ENCODE data around the gene IFT57. TPM values are rescaled to one million over a fixed set of nuclear protein-coding genes. Genes with fewer than 3 reads are reported as not detected.

The IFT57 gene
- total and polyA plus RNA-seq, 2 of the 8 experiments (the other 6 are each of a cell fraction or from before 2014, with no cell fraction given): 15.1 to 27.8 TPM

DNA sequence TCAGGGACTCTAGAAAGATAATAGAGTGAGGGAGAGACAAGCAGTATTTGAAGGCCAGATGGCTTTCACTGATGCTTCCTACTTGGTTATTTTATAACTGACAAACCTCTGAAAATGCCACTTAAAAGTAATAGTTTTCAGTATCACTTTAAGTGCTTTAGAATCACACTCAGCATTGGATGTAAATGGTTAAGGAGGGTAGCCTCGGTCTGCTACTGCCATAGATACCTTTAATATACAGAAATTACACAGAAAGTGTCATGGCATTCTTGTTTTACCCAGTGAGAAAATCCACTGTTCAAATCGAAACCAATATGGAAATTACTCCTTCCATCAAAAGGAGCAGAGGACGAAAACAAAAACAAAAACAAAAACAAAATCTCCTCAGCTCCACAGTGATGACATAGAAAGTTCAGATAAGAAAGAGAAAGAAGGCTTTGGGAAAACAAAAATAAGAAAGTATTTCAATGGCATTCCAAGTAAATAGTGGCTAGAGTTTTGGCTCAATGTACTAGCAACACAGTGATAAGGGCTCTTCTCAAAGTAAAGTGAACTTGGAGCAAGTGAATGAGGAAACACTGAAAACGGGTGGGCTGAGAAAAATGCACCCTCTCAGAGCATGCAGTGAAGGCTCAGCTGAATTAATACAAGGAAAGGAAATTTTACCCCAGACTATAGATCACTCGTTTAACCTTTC is 88.2 kb downstream of the IFT57 start:
- no peak overlapping the region for H2BK120ac ChIP-seq (replicated peaks; ENCODE audit: low read depth, low read length)
- no peak overlapping the region for H3K18ac ChIP-seq (ENCODE audit: extremely low read depth, low read length)
- ChIA-PET POLR2A (ENCODE audit: partially characterized antibody) (interaction anchor here (0.6 kb wide), 1 partner anchor 71 kb away, joined by 5 read pairs; no protein-coding TSS in a partner anchor), CTCF (ENCODE audit: partially characterized antibody) (interaction anchor here (1.0 to 1.5 kb wide), 2 partner anchors 11 to 12 kb away, joined by 3 to 4 read pairs; no protein-coding TSS in a partner anchor)
- H2BK5ac ChIP-seq (ENCODE audit: low read depth, low read length): no peak overlapping the region
- peaks cover 0 to 4% (median 0%) of the 10 kb centered on the region in 4 experiments; a peak in 1 of 7 replicates for H3K4me1 ChIP-seq (replicated peaks in 1 of 4; ENCODE audit: control insufficient read depth in 3 of 4, insufficient read depth in 4 of 4, low read length in 3 of 4)
- H3K36me3 ChIP-seq (ENCODE audit: control insufficient read depth in 2 of 4, insufficient read depth in 4 of 4, low read length in 3 of 4): no peaks in the 10 kb centered on the region
- H3K27me3 ChIP-seq (replicated peaks in 1 of 4; ENCODE audit: control insufficient read depth in 3 of 4, extremely low read depth in 1 of 4, insufficient read depth in 3 of 4, low read length in 3 of 4): no peaks in the 10 kb centered on the region
- no peak overlapping the region for H3K27ac ChIP-seq (ENCODE audit: low read depth, low read length)
- no peak overlapping the region for H3K9ac ChIP-seq (replicated peaks in 1 of 4; ENCODE audit: extremely low read depth in 1 of 4, low read depth in 3 of 4, low read length in 3 of 4)
- H4K8ac ChIP-seq (ENCODE audit: extremely low read depth, insufficient read depth, low read length): no peak overlapping the region
- FAIRE-seq: no peak
- no peak overlapping the region for H3K56ac ChIP-seq (replicated peaks; ENCODE audit: insufficient read length, low read depth, low read length)
- H2BK15ac ChIP-seq (ENCODE audit: low read length): no peak overlapping the region
- H3K4me3 ChIP-seq (ENCODE audit: extremely low read depth in 1 of 4, insufficient read depth in 2 of 4, low read depth in 3 of 4, low read length in 4 of 4): no peak overlapping the region
- H4K5ac ChIP-seq (ENCODE audit: insufficient read length, low read depth, low read length): no peak overlapping the region
- no peak overlapping the region for H3K23ac ChIP-seq (ENCODE audit: insufficient read length)
- H3K9me3 ChIP-seq (ENCODE audit: insufficient read depth in 2 of 2, low read depth in 1 of 2, low read length in 1 of 2): no peaks in the 10 kb centered on the region
- no peak overlapping the region for H2AK5ac ChIP-seq (ENCODE audit: low read depth, low read length)
- no peak overlapping the region for H3K4ac ChIP-seq (replicated peaks; ENCODE audit: insufficient read length, low read depth, low read length)
- H4K20me1 ChIP-seq (replicated peaks in 1 of 2; ENCODE audit: control insufficient read depth in 1 of 2, insufficient read depth in 2 of 2, low read length in 2 of 2): no peaks in the 10 kb centered on the region
- no peak for DNase-seq (ENCODE audit: low read depth in 1 of 2, low spot score in 2 of 2)
- no peak overlapping the region for H2BK12ac ChIP-seq (ENCODE audit: low read depth, low read length)
- no peak overlapping the region for H3K14ac ChIP-seq (ENCODE audit: insufficient read length)
- H3K4me2 ChIP-seq (ENCODE audit: insufficient read depth in 1 of 2, low read depth in 2 of 2, low read length in 2 of 2): no peak overlapping the region
- WGBS, 2 experiments (ENCODE audit: extremely low coverage in 1 of 2, insufficient coverage in 1 of 2, insufficient read length in 1 of 2, insufficient replicate concordance in 2 of 2, low coverage in 1 of 2, low lambda C conversion rate in 2 of 2, missing lambda C conversion rate in 1 of 2): 88% methylated on average over 5 of the region's 5 CpGs; no CpG with 5 or more reads in 1 of the 2 experiments
- no peaks in the 10 kb centered on the region for H3K23me2 ChIP-seq (ENCODE audit: low read depth, low read length)
- no peaks in the 10 kb centered on the region for H3K79me2 ChIP-seq (ENCODE audit: control insufficient read depth in 1 of 2, insufficient read depth in 2 of 2, low read length in 2 of 2)
- no peaks in the 10 kb centered on the region for H3K79me1 ChIP-seq (ENCODE audit: low read depth, low read length)
- no peak overlapping the region for H4K91ac ChIP-seq (replicated peaks; ENCODE audit: insufficient read length, low read length)
- no peak overlapping the region for H2AFZ ChIP-seq (ENCODE audit: low read length)
- H2BK20ac ChIP-seq (ENCODE audit: low read length): no peak overlapping the region
- TF ChIP-seq ZNF274 (IDR thresholded peaks at IDR 0.05; ENCODE audit: borderline replicate concordance, extremely low read depth, low read length): no peak
- TF ChIP-seq EZH2 (IDR thresholded peaks at IDR 0.05; ENCODE audit: low read depth, low read length, severe bottlenecking): no peak
- no peak for TF ChIP-seq RAD21 (IDR thresholded peaks at IDR 0.05 in 1 of 2, conservative IDR thresholded peaks at IDR 0.05 in 1 of 2; ENCODE audit: low read depth in 2 of 2, low read length in 2 of 2)
- no peak for TF ChIP-seq JUN (IDR thresholded peaks at IDR 0.05; ENCODE audit: low read depth, low read length)
- TF ChIP-seq TAF7 (optimal IDR thresholded peaks at IDR 0.05; ENCODE audit: borderline replicate concordance, low read depth, low read length): no peak
- TF ChIP-seq SIN3A (conservative IDR thresholded peaks at IDR 0.05 in 1 of 2, IDR thresholded peaks at IDR 0.05 in 1 of 2; ENCODE audit: low read depth in 1 of 2, low read length in 2 of 2): no peak
- TF ChIP-seq SP1 (IDR thresholded peaks at IDR 0.05; ENCODE audit: low read depth, low read length): no peak
- TF ChIP-seq NRF1 (IDR thresholded peaks at IDR 0.05; ENCODE audit: low read depth, low read length): no peak
- TF ChIP-seq CEBPB (IDR thresholded peaks at IDR 0.05; ENCODE audit: low read depth, low read length): no peak
- TF ChIP-seq, protein P1, sequence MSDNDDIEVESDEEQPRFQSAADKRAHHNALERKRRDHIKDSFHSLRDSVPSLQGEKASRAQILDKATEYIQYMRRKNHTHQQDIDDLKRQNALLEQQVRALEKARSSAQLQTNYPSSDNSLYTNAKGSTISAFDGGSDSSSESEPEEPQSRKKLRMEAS (IDR thresholded peaks at IDR 0.05): no peak
- no peak for TF ChIP-seq JUND (IDR thresholded peaks at IDR 0.05; ENCODE audit: low read length)
- no peak for TF ChIP-seq KDM1A (IDR thresholded peaks at IDR 0.05; ENCODE audit: borderline replicate concordance, low read length)
- TF ChIP-seq TCF12 (IDR thresholded peaks at IDR 0.05; ENCODE audit: low read depth, low read length): no peak
